Renal pelvis (tissue), 4 donors: Measurements from ENCODE around the gene RGS6. TPM values are rescaled to one million over a fixed set of nuclear protein-coding genes. Genes with fewer than 3 reads are reported as not detected.

Source experiments
- DNase-seq: peaks from one replicate; pipeline ENCODE4 v3.0.0-alpha.2; 2013
- polyA plus RNA-seq, 3 donors: library from polyadenylated mRNA; unstranded; fragments of 120-200 nt; gene quantifications; one replicate each; pipeline ENCODE4 v1.2.1, GENCODE V29; 2013; ENCODE audit not compliant: insufficient read length in 3 of 3

The RGS6 gene
- polyA plus RNA-seq, 3 donors: 0.62 to 2.0 (median 0.93) TPM

DNA sequence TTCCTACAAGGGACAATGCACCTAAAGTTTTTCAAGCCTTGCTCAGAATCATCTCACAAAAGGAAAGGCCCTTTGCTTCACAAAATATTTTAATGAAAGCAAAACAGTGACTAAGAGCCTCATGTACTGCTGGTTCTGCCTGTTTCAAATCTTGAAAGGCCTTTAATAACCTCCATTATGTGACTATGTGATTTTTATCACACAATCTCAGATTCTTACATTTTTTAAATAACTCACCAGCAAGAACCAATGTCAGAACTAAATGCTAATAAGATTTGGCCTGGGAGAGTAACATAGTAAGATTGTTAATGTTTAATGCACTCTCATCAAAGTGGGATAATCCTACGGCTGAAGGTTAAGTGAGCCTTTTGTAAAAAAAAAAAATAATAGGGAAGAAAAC is 378.9 kb downstream of the RGS6 start:
- peak; percentile 35 for DNase-seq

DNA sequence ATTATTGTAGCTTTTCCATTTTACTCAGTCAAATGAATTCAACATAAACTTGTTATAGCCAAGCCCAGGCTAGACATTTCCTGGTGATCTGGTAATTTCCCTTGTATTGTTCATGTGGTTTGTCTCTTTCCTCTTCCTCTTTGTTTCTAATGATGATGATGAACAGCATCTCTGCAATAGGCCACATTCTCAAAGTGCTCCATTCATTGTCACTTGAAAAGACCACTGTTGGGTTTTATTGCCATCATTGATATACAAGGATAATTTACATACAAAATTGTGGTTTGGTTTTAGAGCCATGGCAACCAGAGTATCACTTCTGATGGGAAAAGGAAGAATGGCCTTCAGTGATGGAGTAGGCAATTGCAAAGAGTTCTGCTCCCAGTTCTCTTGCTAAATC is 379.3 kb downstream of the RGS6 start:
- no peak for DNase-seq

DNA sequence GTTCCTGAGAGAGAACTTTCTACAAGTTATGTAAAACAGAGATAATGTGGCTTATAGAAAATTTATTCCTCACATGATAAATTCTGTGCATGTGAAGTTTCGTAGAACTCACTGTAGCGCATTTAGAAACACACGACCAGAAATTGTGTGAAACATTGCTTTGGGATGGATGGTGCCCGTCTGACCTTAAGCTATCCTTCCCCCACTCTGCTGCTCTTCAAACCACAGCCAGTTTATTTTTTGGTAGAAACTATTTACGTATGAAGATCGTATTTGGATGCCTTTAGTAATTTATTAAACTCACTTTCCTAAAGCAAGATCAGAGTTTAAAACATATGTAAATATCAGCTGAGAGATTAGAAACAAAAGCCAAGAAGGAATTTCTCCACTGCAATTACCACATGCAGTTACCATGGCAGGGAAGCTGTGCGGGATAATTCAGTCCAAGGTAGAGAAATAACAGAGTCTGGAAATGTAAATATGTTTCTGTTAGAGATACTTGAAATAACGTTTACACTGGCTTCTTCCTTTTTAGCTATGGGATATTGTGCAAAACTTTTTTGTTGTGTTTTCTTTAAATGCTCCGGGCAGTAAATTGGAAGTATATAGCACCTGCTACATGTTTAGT is 382.7 kb downstream of the RGS6 start:
- DNase-seq: no peak

DNA sequence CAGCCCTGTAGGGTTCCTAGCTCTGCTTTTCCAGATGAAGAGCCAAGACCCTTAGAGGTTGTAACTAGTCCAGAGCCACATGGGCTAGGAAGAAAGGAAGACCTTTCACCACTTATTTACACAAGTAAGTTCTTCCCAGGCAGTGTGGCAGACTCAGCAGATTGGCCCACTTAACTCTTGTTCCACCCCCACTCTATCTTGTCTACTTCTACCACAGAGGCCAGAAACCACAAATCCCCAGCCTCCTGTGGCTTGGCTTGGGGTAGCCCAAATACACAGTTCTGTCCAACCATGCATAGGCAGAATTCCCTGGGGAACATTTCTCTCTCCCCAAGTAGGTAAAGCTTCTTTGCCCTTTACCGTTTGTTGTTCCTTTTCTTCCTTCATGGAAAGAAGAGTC is 383.5 kb downstream of the RGS6 start:
- DNase-seq: no peak

DNA sequence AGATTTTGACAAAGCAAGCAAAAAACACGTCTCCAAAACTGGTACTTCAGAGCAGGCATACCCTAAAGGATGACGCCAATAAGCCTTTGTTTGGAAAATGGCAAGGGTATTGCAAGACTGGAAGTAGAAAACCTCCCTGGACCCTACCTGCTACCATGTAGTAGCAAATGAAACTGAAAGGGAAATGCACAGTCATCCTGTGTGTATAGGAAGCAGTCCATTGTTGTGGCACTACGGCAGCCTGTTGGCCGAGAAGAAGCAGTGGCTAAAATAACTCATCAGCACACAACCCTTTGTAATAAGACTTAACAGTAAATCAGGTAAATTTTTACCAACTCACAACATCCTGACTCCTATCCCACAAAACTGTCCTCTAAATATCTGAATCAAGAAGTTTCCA is 386.4 kb downstream of the RGS6 start:
- no peak for DNase-seq

DNA sequence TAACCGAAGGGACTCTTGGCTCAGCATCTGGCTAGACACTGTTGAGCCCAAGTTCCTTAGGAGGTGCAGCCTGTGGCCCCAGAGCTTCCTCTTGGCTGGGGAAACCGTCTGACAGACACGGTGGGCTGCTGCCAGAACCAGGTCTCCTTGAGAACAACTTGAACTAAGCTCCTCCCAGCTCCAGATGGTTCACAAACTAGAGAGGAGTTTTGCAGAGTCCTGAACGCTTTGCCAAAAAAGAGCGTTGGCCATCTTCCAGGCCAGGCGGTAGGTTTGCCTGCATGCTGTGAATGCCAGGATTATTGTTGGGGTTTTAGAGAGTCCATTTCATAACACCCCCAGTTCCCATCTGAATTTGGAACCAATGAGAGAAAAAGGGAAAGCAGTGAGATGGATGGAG is 399.8 kb downstream of the RGS6 start:
- DNase-seq: no peak

DNA sequence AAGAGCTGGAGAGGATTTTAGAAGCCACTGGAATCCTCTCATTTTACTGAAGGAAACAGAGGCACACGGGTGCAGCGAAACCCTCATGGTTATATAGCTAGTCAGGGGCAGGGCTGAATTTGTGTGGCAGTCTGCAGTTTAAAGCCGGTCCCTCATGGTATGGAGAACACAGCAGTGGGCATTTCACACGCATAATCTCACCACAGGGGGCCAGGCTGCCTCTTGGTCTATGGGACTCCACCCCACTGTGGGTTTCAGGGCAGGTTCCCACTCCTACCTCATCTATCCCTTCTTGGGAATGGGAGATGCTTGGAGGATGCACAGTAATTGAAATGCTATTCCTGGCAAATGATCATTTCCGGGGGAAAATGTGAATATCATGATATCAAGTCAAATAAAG is 400.6 kb downstream of the RGS6 start:
- no peak for DNase-seq

DNA sequence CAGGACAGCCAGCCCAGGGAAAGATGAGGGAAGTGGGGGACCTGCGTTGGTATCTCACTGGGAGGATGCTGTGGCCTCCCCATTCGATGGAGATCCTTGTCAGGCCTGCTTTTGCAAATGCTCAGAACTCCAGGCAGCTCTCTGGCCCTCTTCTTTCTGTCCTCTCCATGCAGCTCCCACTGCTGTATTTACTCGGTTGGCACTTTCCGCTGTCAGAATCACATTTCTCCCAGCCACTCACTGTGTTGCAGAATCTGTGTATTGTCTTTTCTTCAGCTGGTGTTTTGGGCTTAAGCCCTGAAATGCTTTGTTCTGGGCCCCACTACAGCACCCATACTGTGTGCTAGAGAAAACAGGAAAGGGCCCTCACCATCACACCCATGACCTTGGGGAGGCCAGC is 401.1 kb downstream of the RGS6 start:
- no peak for DNase-seq

DNA sequence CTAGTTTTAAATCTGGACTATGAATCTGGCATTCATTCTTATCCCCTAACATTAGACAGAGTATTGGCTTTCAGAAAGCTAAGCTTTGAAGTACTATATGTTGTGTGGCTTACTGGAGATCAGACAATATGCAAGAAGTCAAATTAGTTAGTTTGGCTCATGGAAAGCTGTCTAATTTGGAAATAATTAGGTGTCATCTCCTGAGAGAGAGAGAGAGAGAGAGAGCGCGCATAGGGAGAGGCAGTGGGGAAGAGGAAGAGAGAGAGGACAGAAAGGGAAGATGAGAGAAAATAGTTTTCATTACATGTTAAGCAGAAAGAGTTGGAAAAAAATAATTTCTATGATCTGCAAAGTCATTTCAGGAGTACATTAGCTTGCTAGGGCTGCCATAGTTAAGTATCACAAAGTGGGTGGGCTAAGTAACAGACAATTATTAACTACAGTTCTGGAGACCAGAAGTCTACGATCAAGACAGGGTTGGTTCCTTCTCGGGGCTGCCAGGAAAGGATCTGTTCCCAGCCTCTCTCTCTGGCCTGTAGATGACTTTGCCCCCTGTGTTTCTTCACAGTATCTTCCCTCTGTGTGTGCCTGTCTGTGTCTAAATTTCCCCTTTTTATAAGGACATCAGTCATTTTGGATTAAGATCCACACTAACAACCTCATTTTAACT is 404.2 kb downstream of the RGS6 start:
- no peak for DNase-seq

DNA sequence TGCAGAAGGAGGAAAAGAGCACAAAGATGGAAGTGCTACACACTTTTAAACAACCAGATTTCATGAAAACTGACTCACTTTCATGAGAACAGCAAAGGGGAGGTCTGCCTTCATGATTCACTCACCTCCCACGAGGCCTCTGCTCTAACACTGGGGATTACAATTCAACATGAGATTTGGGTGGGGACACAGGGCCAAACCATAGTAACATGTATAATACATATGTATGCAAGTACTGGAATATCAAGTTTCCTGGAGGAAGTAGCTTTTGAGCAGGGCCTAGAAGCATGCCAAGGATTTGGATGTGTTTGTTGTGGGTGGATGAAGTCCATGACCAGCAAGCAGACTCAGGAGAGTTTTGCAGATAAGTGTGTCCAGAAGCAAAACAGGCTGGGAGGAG is 409.0 kb downstream of the RGS6 start:
- DNase-seq: no peak

DNA sequence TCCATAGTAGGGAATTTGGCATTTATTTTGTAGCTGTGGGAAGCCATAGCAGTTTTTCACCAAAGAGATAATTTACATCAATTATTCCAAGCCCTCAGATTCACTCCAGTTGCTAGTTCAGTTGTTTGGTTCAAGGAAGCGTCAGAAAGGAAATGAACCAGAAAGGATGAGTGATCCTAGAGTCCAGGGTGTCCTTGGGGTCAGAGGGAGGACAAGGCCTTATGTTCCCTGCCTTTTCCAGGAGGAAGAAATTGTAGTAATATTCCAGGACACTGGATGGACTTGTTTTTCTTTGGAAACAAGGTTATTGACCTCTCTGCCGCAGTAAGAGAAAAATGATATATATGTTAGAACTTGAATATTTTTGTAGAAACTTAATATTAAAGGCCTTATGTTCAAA is 409.5 kb downstream of the RGS6 start:
- no peak for DNase-seq

DNA sequence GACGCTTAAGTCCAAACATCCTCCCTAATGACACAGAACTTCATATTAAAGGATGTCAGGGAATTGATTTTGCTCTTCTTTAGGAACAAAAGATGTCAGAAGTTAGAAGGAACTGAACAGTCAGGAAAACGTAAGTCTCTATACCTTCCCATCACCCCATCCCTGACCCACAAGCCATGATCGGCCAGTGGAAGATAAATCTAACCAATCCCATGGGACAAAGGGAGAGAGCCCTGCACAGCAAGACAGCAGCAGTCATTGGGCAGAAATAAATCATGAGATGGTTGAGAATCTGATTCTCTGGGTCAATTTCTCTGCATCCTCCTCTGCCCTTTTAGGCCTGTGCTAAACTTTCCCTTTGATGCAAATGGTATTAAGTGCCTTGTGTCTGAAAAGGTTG is 414.9 kb downstream of the RGS6 start:
- DNase-seq: no peak

DNA sequence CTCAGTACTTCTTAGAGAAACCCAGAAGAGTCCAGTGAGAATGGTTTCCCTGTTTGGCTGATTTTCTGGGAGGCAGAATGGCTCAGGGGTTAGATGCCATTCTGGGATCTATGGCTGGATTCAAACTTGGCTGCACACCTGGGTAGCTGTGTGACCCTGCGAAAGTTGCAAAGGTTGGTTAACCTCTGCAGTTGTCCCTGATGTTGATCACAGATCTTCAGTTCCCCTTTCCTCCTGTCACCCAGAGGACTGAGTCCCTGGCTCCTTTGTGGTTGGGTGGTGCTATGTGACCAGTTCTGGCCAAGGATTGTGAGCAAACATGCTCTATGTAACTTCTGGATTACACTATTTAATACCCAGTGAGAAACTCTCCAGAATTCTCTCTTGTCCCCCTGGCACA is 418.0 kb downstream of the RGS6 start:
- DNase-seq: no peak

DNA sequence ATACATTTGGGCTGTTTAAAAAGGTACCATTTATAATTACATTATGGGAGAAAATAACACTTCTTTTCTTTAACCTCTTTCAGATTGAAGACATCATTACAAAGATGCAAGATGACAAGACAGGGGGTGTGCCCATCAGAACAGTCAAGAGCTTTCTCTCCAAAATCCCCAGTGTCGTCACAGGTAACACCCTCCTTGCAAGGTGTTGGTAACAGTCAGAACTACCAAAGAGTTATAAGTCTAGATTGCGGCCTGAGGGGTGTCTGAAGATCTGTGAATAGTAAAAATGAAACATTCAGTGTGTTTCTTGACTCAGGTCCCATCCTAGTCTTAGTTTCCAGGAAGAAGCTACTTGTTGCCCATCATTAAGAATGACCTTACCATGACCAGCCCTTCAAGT is 419.8 kb downstream of the RGS6 start:
- DNase-seq: no peak

DNA sequence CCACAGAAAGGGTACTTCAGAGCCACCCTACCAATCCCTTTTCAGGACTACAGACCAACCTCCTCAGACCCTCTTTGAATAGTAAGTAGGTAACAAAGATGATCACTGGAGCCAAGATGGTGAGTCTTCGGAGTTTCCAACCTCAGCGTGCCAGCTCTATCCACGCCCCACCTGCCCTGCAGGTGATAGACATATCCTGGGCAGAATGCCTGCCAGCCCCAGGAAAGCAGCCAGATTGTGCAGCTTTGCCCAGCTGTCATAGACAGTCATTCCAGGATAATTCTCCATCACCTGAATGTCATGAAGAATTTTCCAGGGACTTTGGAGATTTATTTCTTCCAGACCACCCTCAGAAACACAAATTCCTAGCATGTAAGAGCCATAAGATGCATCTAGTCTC is 434.4 kb downstream of the RGS6 start:
- DNase-seq: no peak

DNA sequence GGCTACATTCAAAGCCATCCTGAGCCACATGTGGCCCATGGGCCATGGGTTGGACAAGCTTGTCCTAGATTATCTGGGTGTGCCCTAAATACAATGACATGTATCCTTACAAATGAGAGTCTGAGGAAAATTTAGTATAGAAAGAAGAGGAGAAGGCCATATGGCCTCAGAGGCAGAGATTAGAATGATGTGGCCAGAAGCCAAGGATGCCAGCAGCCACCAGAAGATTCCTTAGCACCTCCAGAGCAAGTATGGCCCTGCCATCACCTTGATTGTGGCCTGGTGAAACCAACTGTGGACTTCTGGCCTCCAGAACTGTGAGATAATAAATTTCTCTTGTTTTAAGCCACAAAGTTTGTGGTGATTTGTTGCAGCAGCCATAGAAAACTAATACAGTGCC is 436.9 kb downstream of the RGS6 start:
- DNase-seq: no peak

DNA sequence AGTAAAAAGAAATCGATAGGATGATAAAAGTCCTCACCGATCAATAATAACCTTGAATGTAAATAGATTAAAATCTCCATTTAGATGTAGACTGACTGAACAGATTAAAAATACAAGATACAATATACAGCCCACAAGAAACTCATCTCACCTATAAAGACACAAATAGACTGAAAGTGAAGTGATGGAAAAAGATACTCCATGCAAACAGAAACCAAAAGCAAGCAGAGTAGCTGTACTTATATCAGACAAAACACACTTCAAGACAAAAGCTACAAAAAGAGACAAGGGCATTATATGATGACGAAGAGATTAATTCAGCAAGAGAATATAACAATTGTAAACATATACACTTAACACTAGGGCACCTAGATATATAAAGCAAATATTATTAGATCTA is 444.8 kb downstream of the RGS6 start:
- DNase-seq: no peak

DNA sequence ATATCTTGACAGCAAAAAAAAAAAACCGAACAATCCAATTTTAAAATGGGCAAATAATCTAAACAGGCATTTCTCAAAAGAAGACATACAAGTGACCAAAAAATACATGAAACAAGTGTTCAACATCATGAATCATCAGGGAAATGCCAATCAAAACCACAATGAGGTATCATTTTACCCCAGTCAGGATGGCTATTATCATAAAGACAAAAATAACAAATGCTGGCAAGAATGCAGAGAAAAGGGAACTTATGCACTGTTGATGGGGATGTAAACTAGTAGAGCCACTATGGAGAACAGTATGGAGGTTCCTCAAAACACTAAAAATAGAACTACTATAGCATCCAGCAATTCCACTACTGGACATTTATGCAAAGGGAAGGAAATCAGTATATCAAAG is 448.2 kb downstream of the RGS6 start:
- no peak for DNase-seq

DNA sequence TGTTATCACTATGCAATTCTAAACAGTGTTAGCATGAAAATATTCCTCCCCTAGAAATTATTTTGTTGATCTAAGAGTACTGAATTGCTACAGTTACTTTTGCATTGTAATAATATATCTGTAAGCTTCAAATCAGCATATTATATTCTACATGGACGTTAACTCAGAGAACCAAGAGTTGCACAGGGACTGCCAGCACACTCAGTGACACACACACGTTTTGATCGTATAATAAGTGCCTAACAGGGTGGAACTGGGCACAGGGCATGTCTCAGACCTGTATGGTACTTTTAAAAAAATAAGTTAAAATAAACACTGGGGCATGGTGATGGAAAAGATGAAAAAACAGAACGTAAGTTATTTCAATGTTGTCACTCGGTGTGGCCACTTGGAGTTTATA is 451.6 kb downstream of the RGS6 start:
- DNase-seq: no peak

DNA sequence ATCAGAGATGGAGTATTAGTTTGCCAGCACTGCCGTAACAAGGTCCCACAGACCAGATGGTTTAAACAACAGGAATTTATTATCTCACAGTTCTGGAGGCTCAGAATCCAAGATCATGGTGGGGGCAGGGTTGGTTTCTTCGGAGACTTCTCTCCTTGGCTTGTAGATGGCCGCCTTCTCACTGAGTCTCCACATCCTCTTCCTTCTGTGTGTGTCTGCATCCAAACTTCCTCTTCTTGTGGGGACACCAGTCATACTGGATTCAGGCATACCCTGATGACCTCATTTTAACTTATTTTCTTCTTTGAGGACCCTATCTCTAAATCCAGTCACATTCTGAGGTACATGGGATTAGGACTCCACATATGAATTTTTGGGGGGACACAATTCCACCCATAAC is 455.5 kb downstream of the RGS6 start:
- no peak for DNase-seq

DNA sequence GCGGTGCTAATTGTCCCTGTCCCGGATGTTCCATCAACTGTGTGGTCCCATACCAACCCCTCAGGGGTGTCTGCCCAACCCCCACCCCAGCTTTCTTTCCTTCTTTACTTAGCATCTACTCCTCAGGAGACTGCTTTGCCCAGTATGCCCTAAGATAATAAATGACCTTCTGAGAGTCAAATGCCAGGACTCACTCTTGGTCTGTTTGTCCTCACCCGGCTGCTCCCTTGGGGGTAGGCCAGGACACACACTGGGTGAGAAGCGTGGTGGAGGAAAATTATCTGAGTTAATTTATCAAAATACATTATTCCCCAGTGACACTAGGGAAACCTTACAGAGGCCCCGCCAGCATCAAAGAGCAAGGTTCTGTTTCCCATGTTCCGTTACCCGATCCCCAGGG is 457.0 kb downstream of the RGS6 start:
- DNase-seq: no peak

DNA sequence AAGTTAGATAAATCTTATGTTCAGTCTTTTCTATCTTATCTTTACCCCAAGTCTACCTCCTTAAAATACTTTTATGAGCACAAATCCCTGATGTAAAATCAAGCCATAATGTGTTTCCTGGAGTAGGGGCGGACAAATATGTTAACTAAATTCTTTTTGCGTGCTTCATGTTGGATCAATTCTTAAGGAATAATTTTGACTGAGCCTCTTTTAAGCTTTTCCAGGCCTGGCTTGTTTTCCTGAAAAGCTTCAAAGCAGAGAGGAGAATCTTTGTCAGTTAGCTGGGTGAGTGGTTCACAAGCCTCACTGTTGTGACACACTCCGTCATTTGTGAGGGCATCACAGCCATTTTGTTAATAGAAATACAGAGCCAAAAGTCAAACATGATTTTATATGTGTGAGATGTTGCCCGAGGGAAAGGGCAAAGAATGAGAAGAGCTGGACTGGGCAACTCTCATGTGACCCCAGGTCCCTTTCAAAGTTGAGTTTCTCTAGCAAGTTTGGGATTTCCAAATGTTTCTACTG is 468.9 kb downstream of the RGS6 start:
- DNase-seq: no peak

DNA sequence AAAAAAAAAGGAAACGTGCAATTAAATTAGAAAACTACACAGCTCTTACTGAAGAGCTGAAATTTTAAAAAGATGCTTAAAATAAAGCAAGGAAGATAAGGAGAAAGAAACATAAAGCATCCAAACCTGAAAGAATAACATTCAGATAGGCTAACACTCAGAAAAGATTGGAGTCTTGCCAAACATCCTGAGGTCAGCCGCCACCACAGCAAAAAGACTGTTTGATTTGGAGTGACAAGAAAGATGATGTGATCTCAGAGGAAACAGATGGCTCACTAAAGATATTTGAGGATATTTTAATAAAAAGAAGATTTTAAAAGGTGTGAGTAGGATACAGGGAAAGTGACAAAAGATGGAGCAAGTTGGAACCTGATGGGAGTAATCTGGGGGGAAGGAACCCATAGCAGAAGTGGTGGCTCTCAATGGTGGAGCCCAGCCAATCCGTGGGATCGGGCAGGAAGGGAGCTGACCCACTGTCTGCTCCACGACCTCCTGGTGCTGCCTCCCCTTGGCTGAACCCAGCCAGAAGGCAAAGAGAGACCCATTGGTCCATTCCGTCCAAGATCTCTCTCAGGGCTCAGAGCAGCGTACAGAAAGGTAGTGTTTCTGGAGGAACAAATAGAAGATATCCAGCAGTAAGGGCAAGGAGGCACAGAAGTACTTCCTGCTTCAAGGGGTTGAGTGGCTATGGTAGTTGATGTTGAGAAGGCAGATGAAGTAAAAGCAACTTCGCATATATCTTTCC is 469.6 kb downstream of the RGS6 start:
- DNase-seq: no peak
